GM12865 (cell line): ENCODE results near the gene FLT1.

Source experiments
- DNase-seq: peaks from one replicate; pipeline ENCODE4 v3.0.0; 2010; ENCODE audit warnings: low read depth
- H3K4me3 ChIP-seq: 2 replicates; pipeline ENCODE4 v1.5.1; 2011; ENCODE audit warnings: mild to moderate bottlenecking, low read depth, low read length, control low read depth
- TF ChIP-seq, protein P1 (sequence below): IDR thresholded peaks from 2 replicates; pipeline ENCODE4 v1.5.1; 2011; ENCODE audit warnings: low read length, control low read depth, low read depth, inconsistent platforms; ENCODE audit not compliant: insufficient read depth; ENCODE audit errors: missing control alignments

Gene FLT1

DNA sequence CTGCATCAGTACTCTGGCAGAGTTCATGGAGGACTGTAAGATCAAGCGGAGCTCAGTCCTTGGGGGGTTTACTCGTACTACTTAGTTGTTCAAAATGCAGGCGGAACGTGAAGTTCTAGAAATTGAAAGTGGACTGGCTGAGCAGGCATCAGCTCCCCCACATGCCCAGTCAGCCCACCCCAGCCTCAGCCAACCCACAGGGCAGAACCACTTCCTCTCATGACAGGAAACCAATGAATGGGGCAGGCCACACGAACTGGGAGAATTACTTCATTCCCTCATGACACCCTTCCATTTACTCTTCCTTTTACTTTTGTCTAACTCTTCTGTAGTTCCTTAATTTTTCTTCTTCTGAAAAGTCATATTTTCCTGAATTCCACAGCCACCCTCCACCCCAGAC is 71.9 kb downstream of the FLT1 start:
- H3K4me3 ChIP-seq = no peak overlapping the region
- DNase-seq = peak; percentile 84
- TF ChIP-seq, protein P1, sequence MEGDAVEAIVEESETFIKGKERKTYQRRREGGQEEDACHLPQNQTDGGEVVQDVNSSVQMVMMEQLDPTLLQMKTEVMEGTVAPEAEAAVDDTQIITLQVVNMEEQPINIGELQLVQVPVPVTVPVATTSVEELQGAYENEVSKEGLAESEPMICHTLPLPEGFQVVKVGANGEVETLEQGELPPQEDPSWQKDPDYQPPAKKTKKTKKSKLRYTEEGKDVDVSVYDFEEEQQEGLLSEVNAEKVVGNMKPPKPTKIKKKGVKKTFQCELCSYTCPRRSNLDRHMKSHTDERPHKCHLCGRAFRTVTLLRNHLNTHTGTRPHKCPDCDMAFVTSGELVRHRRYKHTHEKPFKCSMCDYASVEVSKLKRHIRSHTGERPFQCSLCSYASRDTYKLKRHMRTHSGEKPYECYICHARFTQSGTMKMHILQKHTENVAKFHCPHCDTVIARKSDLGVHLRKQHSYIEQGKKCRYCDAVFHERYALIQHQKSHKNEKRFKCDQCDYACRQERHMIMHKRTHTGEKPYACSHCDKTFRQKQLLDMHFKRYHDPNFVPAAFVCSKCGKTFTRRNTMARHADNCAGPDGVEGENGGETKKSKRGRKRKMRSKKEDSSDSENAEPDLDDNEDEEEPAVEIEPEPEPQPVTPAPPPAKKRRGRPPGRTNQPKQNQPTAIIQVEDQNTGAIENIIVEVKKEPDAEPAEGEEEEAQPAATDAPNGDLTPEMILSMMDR = no peak

DNA sequence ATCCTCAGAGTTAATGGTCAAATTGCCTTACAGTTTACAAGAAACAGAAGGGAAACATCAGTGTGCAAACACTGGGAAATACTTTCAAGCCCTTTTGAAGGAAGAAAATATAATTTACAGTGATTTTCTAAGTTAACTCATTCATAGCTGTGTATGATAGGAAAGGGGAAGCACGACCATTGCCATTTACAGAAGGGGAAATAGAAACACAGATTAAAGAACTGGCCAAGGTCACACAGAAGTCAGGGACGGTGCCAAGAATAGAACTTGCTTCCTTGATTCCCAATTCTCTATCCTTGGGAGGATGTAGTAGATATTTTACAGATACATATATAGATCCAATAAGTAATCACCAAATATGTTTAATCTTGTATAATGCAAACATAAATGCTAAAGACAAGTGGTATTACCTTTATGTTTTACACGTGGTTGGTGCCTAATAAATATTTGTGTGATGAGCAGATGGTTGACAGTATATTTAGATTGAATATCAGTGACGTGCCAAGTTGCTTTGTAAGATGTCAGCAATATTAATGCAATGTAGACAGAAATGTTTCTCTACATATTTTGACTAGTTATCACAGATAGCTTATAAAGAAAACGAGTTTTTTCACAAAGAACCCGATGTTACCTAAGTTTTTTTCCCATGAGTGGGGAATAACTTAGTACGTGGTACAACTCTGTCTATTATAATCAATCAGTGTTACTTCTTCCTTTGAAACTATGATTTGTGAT is 73.1 kb downstream of the FLT1 start:
- TF ChIP-seq, protein P1 = no peak
- DNase-seq = no peak
- H3K4me3 ChIP-seq = no peak overlapping the region

DNA sequence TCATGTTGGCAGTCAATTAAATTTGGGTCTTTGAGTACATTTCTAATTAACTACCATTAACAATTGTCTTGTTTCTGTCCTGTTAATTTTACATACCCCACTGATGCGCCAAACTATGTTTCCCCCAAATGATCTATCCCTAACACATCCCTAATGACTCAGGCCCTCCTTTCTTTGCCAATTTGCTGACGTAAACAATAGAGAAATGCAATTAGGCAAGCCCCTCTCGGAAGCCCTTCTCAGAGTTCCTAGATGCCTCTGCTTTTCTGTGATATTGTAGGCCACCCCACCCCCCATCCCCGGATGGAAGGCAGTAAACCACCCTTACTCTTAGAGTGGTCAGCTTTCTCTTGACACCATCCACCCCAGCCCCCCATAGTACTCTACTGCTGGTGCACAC is 74.2 kb downstream of the FLT1 start:
- TF ChIP-seq, protein P1 = no peak
- no peak overlapping the region for H3K4me3 ChIP-seq
- no peak for DNase-seq

DNA sequence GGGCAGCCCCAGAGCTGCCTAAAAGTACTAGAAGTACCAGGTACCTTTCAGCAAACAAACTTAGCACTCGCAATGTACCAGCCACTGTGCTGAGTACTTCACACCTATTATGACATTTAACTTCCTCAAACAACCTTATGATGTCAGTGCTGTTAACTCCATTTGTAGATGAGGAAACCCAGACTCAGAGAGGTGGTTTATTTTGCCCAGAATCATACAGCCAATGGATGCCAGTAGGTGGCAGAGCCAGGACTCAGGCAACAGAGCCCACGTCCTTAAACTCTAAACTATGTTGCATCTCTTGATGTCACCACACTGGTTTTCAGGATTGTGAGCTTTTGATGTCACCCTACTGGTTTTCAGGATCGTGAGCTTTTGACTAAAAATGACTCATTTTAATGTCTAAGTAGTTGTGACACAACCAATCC is 78.9 kb downstream of the FLT1 start:
- peak; percentile 9 for DNase-seq
- TF ChIP-seq, protein P1 = no peak
- H3K4me3 ChIP-seq = no peak overlapping the region

DNA sequence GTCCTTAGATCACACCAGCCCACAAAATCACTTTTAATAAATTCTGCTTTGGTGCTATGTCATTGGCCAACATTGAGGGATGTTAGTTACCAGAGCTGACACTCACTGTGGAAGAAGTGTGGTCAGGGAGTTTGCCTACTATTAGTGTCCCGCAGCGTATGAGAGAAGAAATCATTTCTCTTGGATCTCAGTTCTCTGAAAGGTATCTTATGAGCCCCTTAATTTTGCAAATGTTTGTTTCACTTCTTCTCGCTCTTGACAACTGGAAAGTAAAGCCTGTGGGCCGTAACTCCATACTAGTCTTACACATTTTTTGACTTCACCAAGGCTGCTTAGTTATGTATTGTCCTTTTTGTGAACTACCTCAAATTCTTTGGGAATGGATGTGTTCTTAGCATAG is 80.9 kb downstream of the FLT1 start:
- TF ChIP-seq, protein P1 = no peak
- DNase-seq = no peak
- no peak overlapping the region for H3K4me3 ChIP-seq

DNA sequence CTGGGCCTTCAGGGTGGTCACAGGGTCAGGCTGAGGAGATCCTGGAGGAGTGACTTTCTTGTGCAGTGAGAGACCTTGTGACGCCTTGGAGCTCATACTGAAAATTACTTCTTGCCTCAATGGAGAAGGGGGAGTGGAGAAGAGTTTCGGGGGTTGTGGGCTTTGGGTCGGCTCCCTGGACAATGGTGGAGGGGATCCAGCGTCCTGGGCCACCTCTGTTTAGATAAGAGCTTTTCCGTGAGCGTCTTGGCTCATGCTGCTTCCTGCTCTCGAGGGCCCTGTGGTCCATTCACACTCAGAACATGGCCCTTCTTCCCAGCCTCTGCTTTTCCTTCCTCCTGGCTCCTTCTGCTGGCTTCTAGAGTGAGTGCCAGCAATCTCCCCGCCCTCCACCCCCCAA is 81.9 kb downstream of the FLT1 start:
- TF ChIP-seq, protein P1 = no peak
- no peak for DNase-seq
- H3K4me3 ChIP-seq = no peak overlapping the region

DNA sequence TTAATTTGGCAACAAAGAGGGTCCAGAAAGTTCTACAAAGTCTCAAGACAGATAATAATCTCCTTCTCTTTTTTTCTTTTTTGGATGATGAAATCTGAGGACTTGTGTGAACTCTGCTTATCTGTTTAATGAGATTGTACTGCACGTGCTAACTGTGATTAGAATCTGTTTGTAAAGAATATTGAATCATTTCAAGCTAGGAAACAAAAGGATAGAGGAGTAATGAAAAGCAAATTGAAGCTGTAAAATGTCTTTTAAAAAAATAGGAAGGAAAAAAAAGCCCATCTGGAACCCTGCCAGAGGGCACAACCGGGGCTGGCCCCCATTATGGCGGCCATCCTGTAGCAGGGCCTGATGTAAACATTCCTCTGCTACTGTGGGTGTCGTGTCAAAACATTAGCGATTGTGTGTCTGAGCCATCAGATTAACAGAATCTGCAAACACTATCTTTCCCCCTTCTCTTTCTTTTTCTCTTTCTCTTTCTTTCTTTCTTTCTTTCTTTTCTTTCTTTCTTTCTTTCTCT is 83.0 kb downstream of the FLT1 start:
- TF ChIP-seq, protein P1 = no peak
- DNase-seq = no peak
- H3K4me3 ChIP-seq = no peak overlapping the region
